Neural progenitor cell (in vitro differentiated cells): ENCODE data around the gene CHMP2B. TPM values are rescaled to one million over a fixed set of nuclear protein-coding genes. Genes with fewer than 3 reads are reported as not detected.

Experiments
- DNase-seq: peaks from one replicate; pipeline ENCODE4 v3.0.0-alpha.2; 2016; ENCODE audit warnings: low spot score
- H2AFZ ChIP-seq: fragments of 200-600 bp; sonication (generic); replicated peaks from 2 replicates; pipeline ENCODE4 v1.6.1; 2016; ENCODE audit warnings: antibody characterized with exemption
- H3F3A ChIP-seq: fragments of 200-600 bp; sonication (generic); 2 replicates; pipeline ENCODE4 v1.6.1; 2016; ENCODE audit warnings: antibody characterized with exemption, low read depth
- H3K27ac ChIP-seq: fragments of 200-600 bp; sonication (generic); 2 replicates; pipeline ENCODE4 v1.5.1; 2016; ENCODE audit warnings: mild to moderate bottlenecking
- H3K27me3 ChIP-seq: fragments of 200-600 bp; sonication (generic); 2 replicates; pipeline ENCODE4 v1.6.1; 2016; ENCODE audit warnings: mild to moderate bottlenecking, moderate library complexity
- H3K36me3 ChIP-seq: fragments of 200-600 bp; sonication (generic); 2 replicates; pipeline ENCODE4 v1.5.1; 2016
- H3K4me1 ChIP-seq: fragments of 200-600 bp; sonication (generic); 2 replicates; pipeline ENCODE4 v1.6.1; 2016; ENCODE audit warnings: mixed run types
- H3K4me2 ChIP-seq: fragments of 200-600 bp; sonication (generic); 2 replicates; pipeline ENCODE4 v1.6.1; 2016
- H3K4me3 ChIP-seq: fragments of 200-600 bp; sonication (generic); 2 replicates; pipeline ENCODE4 v1.5.1; 2016
- H3K79me2 ChIP-seq: fragments of 200-600 bp; sonication (generic); 2 replicates; pipeline ENCODE4 v1.6.1; 2016; ENCODE audit warnings: low read depth
- H3K9ac ChIP-seq: fragments of 200-600 bp; sonication (generic); 2 replicates; pipeline ENCODE4 v1.6.1; 2016
- H3K9me3 ChIP-seq: fragments of 200-600 bp; sonication (generic); 2 replicates; pipeline ENCODE4 v1.5.1; 2016; ENCODE audit warnings: low read depth
- H4K20me1 ChIP-seq: fragments of 200-600 bp; sonication (generic); 2 replicates; pipeline ENCODE4 v1.6.1; 2016; ENCODE audit warnings: low read depth
- H3K27ac Mint-ChIP-seq: 3 replicates; pipeline ENCODE4 v1.8.0; 2021; ENCODE audit warnings: mixed read lengths
- H3K27me3 Mint-ChIP-seq: 2 replicates; pipeline ENCODE4 v1.8.0; 2022; ENCODE audit warnings: low read depth, mild to moderate bottlenecking, inconsistent platforms, moderate library complexity, mixed read lengths; ENCODE audit not compliant: insufficient read depth
- H3K36me3 Mint-ChIP-seq: 3 replicates; pipeline ENCODE4 v1.8.0; 2021; ENCODE audit warnings: mixed read lengths
- H3K4me1 Mint-ChIP-seq: 3 replicates; pipeline ENCODE4 v1.8.0; 2021; ENCODE audit warnings: mixed read lengths
- H3K4me3 Mint-ChIP-seq: 3 replicates; pipeline ENCODE4 v1.8.0; 2021; ENCODE audit warnings: mild to moderate bottlenecking, moderate library complexity, mixed read lengths
- H3K9me3 Mint-ChIP-seq: 3 replicates; pipeline ENCODE4 v1.8.0; 2020; ENCODE audit warnings: mixed read lengths
- CTCF ChIP-seq: fragments of 200-600 bp; sonication (generic); IDR thresholded peaks from 2 replicates; pipeline ENCODE4 v1.5.1; 2017; ENCODE audit warnings: antibody characterized with exemption, mild to moderate bottlenecking
- EZH2 ChIP-seq: fragments of 200-600 bp; sonication (generic); IDR thresholded peaks from 2 replicates; pipeline ENCODE4 v1.6.1; 2017; ENCODE audit warnings: antibody characterized with exemption, mild to moderate bottlenecking, moderate library complexity
- EZH2phosphoT487 ChIP-seq: fragments of 200-600 bp; sonication (generic); IDR thresholded peaks from 2 replicates; pipeline ENCODE4 v1.6.1; 2017; ENCODE audit warnings: antibody characterized with exemption
- total RNA-seq: library from RNA; depleted of rRNA; stranded (reverse); fragments of >200 nt; gene quantifications from 2 replicates; pipeline ENCODE4 v1.2.3, GENCODE V29; 2015; ENCODE audit warnings: low replicate concordance

Gene CHMP2B
- total RNA-seq, 1 donor from 2014 or later, result 62.4 TPM

- no peak for DNase-seq
- Mint-ChIP-seq H3K27me3 (no peaks in the 10 kb centered on the region), H3K9me3 (no peaks in the 10 kb centered on the region), H3K27ac (no peak overlapping the region), H3K4me3 (no peak overlapping the region), H3K36me3 (no peaks in the 10 kb centered on the region), H3K4me1 (peaks cover 4% of the 10 kb centered on the region)
- Histone ChIP-seq H3K36me3 (no peaks in the 10 kb centered on the region), H3K9me3 (no peaks in the 10 kb centered on the region), H3K27me3 (no peaks in the 10 kb centered on the region), H3K4me1 (peaks cover 12% of the 10 kb centered on the region), H3K9ac (no peak overlapping the region), H2AFZ (no peak overlapping the region), H3K27ac (no peak overlapping the region), H4K20me1 (no peaks in the 10 kb centered on the region), H3F3A (no peaks in the 10 kb centered on the region), H3K4me3 (no peak overlapping the region), H3K4me2 (no peak overlapping the region), H3K79me2 (no peaks in the 10 kb centered on the region)
- TF ChIP-seq CTCF (no peak), EZH2phosphoT487 (no peak), EZH2 (no peak)
Observed at GRCh38 chr3:87207460-87207859, 19.6 kb upstream of the CHMP2B start.

GRCh38 chr3:87209111-87209510 is 18.0 kb upstream of the CHMP2B start:
- H3K4me1 Mint-ChIP-seq, result no peaks in the 10 kb centered on the region
- peaks cover 7% of the 10 kb centered on the region for H3K4me1 ChIP-seq
- no peak overlapping the region for H2AFZ ChIP-seq
- H3K9me3 Mint-ChIP-seq, result no peaks in the 10 kb centered on the region
- no peaks in the 10 kb centered on the region for H3K9me3 ChIP-seq
- H3K4me2 ChIP-seq, result no peak overlapping the region
- DNase-seq, result no peak
- H3K4me3 ChIP-seq, result no peak overlapping the region
- H4K20me1 ChIP-seq, result no peaks in the 10 kb centered on the region
- no peak overlapping the region for H3K9ac ChIP-seq
- no peaks in the 10 kb centered on the region for H3K27me3 ChIP-seq
- no peak overlapping the region for H3K27ac ChIP-seq
- no peak overlapping the region for H3K4me3 Mint-ChIP-seq
- TF ChIP-seq CTCF (no peak), EZH2 (no peak), EZH2phosphoT487 (no peak)
- no peak overlapping the region for H3K27ac Mint-ChIP-seq
- no peaks in the 10 kb centered on the region for H3K36me3 ChIP-seq
- H3K36me3 Mint-ChIP-seq, result no peaks in the 10 kb centered on the region
- no peaks in the 10 kb centered on the region for H3K27me3 Mint-ChIP-seq
- no peaks in the 10 kb centered on the region for H3F3A ChIP-seq
- H3K79me2 ChIP-seq, result no peaks in the 10 kb centered on the region

GRCh38 chr3:87218560-87218959 is 8.5 kb upstream of the CHMP2B start:
- no peak for DNase-seq
- Histone ChIP-seq H3K36me3 (no peaks in the 10 kb centered on the region), H2AFZ (no peak overlapping the region), H3K4me3 (no peak overlapping the region), H3K27me3 (no peaks in the 10 kb centered on the region), H4K20me1 (no peaks in the 10 kb centered on the region), H3K27ac (no peak overlapping the region), H3F3A (no peaks in the 10 kb centered on the region), H3K9me3 (no peaks in the 10 kb centered on the region), H3K4me2 (no peak overlapping the region), H3K4me1 (no peaks in the 10 kb centered on the region), H3K79me2 (no peaks in the 10 kb centered on the region), H3K9ac (no peak overlapping the region)
- no peaks in the 10 kb centered on the region for H3K4me1 Mint-ChIP-seq
- H3K36me3 Mint-ChIP-seq, result no peaks in the 10 kb centered on the region
- H3K27me3 Mint-ChIP-seq, result peaks cover 2% of the 10 kb centered on the region
- TF ChIP-seq EZH2phosphoT487 (no peak), EZH2 (no peak), CTCF (no peak)
- H3K27ac Mint-ChIP-seq, result no peak overlapping the region
- no peaks in the 10 kb centered on the region for H3K9me3 Mint-ChIP-seq
- no peak overlapping the region for H3K4me3 Mint-ChIP-seq

GRCh38 chr3:87219611-87220010 is 7.5 kb upstream of the CHMP2B start:
- Histone ChIP-seq H3K4me2 (no peak overlapping the region), H3K4me3 (no peak overlapping the region), H3K27ac (no peak overlapping the region), H2AFZ (no peak overlapping the region), H3K4me1 (no peaks in the 10 kb centered on the region), H3K79me2 (no peaks in the 10 kb centered on the region), H3F3A (no peaks in the 10 kb centered on the region), H3K9ac (no peak overlapping the region), H3K27me3 (no peaks in the 10 kb centered on the region), H4K20me1 (no peaks in the 10 kb centered on the region), H3K9me3 (no peaks in the 10 kb centered on the region), H3K36me3 (no peaks in the 10 kb centered on the region)
- H3K36me3 Mint-ChIP-seq, result no peaks in the 10 kb centered on the region
- peaks cover 2% of the 10 kb centered on the region for H3K27me3 Mint-ChIP-seq
- no peak for TF ChIP-seq EZH2phosphoT487
- no peak for TF ChIP-seq EZH2
- TF ChIP-seq CTCF, result no peak
- H3K9me3 Mint-ChIP-seq, result no peaks in the 10 kb centered on the region
- DNase-seq, result no peak
- H3K4me1 Mint-ChIP-seq, result no peaks in the 10 kb centered on the region
- H3K4me3 Mint-ChIP-seq, result no peak overlapping the region
- no peak overlapping the region for H3K27ac Mint-ChIP-seq
